RWPE1 (cell line): ENCODE data around the gene LYPD4.

Experiments used
- CTCF ChIA-PET: fragments of 350-600 bp; sonication (Branson Sonifier 250); formaldehyde crosslinking; extraction: SDS; loops from one replicate; lab custom pipeline; 2021; lab: Yijun Ruan, JAX
- POLR2A ChIA-PET: fragments of 400-600 bp; formaldehyde crosslinking; extraction: SDS; loops from one replicate; lab custom pipeline; 2020; ENCODE audit warnings: antibody characterized with exemption; ENCODE audit not compliant: low non-redundant PET; lab: Yijun Ruan, JAX
- DNase-seq: peaks from one replicate; pipeline ENCODE4 v3.0.0; 2012; ENCODE audit warnings: low spot score
- H3K27ac ChIP-seq: fragments of 450-650 bp; 2 replicates; pipeline ENCODE4 v1.5.1; 2017
- TF ChIP-seq, protein P1 (sequence below): fragments of 450-650 bp; conservative IDR thresholded peaks from 2 replicates; pipeline ENCODE4 v1.5.1; 2017; ENCODE audit warnings: low read depth, mild to moderate bottlenecking

The LYPD4 gene

DNA sequence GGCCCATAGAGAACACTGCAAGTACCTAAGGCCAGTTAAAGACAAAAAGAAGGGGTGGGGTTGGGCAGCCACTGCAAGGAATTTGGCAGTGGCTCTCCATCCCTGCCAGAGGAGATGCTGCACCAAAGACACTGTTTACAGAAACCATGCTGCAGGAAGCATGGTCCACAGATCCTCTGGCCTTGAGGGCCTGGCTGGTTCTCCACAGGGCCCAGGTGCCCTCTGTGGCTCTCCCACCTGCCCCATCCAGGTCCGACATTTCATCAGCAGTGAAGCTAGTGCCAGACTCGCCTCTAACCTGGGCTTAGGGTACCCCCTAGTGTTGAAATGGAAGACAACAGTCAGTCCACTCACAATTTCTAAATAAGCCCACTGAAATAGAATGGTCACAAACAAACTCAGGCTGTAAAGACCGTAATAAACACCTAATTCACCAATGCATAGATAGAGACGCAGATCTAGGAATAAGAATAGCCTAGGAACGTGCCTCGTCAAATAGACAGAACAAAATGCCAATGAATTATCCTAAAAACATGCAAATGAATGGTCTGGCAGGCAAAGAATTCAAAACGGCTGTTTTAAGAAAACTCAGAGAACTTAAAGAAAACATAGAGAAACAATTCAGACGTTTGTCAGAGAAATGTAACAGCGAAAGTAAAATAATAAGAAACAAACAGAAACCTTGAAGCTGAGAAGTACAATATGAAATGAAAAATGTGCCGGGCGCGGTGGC lies 23.3 kb downstream of the LYPD4 start:
- DNase-seq: peak; percentile 59
- ChIA-PET POLR2A (no interaction called here), CTCF (interaction anchor here (0.6 to 1.9 kb wide), 4 partner anchors 7 to 28 kb away, joined by 3 to 12 read pairs (median 3); no protein-coding TSS in a partner anchor)
- TF ChIP-seq, protein P1, sequence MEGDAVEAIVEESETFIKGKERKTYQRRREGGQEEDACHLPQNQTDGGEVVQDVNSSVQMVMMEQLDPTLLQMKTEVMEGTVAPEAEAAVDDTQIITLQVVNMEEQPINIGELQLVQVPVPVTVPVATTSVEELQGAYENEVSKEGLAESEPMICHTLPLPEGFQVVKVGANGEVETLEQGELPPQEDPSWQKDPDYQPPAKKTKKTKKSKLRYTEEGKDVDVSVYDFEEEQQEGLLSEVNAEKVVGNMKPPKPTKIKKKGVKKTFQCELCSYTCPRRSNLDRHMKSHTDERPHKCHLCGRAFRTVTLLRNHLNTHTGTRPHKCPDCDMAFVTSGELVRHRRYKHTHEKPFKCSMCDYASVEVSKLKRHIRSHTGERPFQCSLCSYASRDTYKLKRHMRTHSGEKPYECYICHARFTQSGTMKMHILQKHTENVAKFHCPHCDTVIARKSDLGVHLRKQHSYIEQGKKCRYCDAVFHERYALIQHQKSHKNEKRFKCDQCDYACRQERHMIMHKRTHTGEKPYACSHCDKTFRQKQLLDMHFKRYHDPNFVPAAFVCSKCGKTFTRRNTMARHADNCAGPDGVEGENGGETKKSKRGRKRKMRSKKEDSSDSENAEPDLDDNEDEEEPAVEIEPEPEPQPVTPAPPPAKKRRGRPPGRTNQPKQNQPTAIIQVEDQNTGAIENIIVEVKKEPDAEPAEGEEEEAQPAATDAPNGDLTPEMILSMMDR: 0 out of 2 replicates have a peak, but pooled peaks have one; percentile 15
- no peak overlapping the region for H3K27ac ChIP-seq

DNA sequence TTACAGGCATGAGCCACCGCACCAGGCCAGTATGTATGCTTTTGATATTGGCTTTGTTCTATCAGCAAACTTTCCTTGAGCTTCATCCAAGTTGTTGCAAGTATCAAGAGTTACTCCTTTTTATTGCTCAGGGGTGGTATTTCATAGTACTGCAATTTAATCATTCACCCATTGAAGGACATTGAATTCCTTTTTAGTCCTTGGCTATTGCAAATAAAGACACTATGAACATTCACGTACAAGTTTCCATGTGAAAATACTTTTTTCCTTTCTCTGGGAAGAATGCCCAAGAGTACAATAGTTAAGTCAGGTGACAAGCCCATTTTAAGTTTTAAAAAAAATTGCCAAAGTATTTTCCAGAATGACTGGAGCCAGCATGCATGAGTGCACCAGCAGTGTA lies 27.7 kb downstream of the LYPD4 start:
- ChIA-PET CTCF (no interaction called here), POLR2A (no interaction called here)
- H3K27ac ChIP-seq: no peak overlapping the region
- TF ChIP-seq, protein P1: no peak
- DNase-seq: no peak

DNA sequence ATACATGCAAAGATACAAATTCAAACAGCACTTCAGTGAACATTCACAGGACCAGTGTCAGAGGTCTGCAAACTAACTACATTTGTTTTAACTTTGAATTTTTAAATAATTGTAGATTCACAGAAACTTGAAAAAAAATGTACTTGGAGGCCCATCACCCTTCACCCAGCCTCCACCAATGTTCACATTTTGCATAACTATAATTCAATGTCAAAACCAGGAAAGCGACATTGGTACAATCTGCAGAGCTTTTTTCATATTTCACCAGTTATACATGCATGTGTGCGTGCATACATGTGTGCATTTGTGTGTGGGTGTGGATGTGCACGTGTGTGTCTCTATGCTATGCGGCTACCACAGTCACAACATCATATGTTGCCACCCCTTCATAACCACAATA lies 29.2 kb downstream of the LYPD4 start:
- ChIA-PET CTCF (no interaction called here), POLR2A (no interaction called here)
- H3K27ac ChIP-seq: no peak overlapping the region
- DNase-seq: no peak
- TF ChIP-seq, protein P1: no peak

DNA sequence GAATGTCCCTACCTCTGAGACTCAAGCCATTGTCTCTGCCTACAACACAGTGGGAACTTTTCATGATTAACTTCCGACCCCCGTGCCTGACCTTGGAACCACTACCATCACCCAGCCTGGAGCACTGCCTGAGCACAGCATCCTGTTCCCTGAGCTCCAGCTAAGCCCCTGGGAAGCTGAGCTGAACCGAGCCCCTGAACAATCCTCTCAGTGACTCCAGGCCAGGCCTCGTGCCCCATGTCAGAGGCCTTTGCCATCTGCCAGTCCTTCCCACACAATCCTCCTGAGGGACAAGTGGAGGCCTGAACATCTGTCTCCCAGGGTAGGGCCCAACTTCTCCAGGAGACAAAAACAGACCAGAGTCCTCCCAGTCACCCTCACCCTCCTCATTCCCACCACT lies 30.6 kb downstream of the LYPD4 start:
- TF ChIP-seq, protein P1: no peak
- no peak for DNase-seq
- ChIA-PET CTCF (interaction anchor here (0.6 kb wide), 1 partner anchor 8 kb away, joined by 3 read pairs; no protein-coding TSS in a partner anchor), POLR2A (no interaction called here)
- no peak overlapping the region for H3K27ac ChIP-seq

DNA sequence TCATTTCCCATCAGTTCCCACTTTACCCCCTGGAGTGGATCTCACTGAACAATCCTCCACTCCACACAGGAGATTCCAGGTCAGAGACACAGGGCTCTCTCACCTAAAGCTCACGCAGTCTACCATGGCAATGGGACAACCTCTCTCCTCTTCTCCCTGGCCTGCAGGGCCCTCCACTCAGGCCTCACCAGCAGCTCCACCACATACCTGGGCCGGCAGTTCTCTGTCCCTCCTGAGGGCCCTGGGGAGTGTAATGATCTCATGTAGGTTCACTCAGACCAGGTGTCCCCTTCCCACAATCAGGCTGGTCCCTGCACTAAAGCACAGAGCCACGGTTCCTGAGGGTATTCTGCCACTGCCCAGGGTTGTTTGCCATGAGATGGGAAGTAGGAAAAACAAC lies 32.5 kb downstream of the LYPD4 start:
- no peak for DNase-seq
- TF ChIP-seq, protein P1: no peak
- ChIA-PET CTCF (interaction anchor here (0.5 to 0.6 kb wide), 2 partner anchors 17 to 24 kb away, joined by 3 to 7 read pairs; no protein-coding TSS in a partner anchor), POLR2A (no interaction called here)
- no peak overlapping the region for H3K27ac ChIP-seq

DNA sequence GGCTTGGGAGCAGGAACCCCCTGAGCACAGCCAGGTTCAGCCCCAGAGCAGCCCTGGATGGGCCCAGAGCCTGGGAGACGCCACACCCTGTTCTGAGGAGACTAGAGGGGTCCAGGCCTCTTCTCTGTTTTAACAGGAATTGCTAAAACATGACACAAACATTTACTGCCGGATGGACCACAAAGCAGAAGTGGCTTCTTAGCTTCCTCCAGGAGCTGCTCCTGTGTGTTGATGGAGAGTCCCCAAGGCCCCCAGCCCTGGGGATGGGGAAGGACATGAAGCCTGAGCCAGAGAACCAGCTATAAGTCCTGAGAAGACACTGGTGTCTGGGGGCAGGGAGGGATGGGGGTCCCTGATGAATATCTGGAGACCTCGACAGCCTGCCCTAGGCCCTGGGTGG lies 33.4 kb downstream of the LYPD4 start:
- DNase-seq: no peak
- ChIA-PET CTCF (interaction anchor here (0.9 kb wide), 1 partner anchor 18 kb away, joined by 5 read pairs; no protein-coding TSS in a partner anchor), POLR2A (no interaction called here)
- H3K27ac ChIP-seq: no peak overlapping the region
- TF ChIP-seq, protein P1: no peak
